ENCODE results near the gene TP53TG5.

- TF ChIP-seq CTCF (IDR thresholded peaks at IDR 0.05) (no peak), POLR2A (IDR thresholded peaks at IDR 0.05) (no peak)
Measured at GRCh38 chr20:45361793-45362192, 16.3 kb downstream of the TP53TG5 start.

Data from testis (tissue), 2 donors.